Coronary artery (tissue), 2 donors: ENCODE data around the gene TRIM17.

ENCODE experiments used
- DNase-seq: peaks from one replicate; pipeline ENCODE4 v3.0.0-alpha.2; 2017; ENCODE audit warnings: low spot score
- H3K27ac ChIP-seq, 2 donors: fragments of 200-600 bp; sonication (generic); one replicate each; pipeline ENCODE4 v1.5.1; 2016 to 2019
- H3K4me3 ChIP-seq: fragments of 200-600 bp; sonication (generic); 2 replicates; pipeline ENCODE4 v1.5.1; 2016; ENCODE audit warnings: mild to moderate bottlenecking, moderate library complexity
- TF ChIP-seq, protein P1 (sequence below): fragments of 200-600 bp; sonication (generic); IDR thresholded peaks from one replicate; pipeline ENCODE4 v1.5.1; 2019; ENCODE audit warnings: antibody characterized with exemption

Gene TRIM17

DNA sequence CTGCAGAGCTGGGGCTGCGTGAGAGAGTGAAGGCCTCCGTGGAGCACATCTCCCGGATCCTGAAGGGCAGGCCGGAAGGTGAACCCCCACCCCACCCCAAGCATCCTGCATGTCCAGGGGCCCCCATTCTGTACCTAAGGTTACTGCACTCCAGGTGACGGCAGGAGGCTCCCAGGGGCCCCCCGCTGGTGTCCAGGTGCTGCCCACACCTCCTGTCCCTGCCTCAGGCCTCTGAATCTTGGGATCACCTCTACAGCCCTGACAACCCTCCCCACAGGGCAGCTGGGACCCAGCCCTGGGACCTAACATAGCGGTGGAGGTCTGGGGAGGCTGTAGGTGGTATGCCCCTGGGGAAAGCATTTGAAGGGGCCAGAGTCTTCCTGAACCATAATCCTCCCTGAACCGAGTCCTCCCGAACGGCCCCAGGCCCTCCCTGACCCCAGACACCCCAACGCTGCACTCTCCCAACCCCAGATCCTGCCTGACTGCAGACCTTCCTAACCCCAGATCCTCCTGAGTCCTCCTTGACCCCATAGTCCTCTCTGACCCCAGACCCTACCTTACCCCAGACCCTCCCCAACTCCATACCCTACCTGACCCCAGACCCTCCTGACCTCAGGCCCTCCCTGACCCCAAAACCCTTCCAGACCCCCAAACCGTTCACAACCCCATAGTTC, 43.5 kb downstream of the TRIM17 start:
- no peak for DNase-seq
- no peak overlapping the region for H3K27ac ChIP-seq
- TF ChIP-seq, protein P1, sequence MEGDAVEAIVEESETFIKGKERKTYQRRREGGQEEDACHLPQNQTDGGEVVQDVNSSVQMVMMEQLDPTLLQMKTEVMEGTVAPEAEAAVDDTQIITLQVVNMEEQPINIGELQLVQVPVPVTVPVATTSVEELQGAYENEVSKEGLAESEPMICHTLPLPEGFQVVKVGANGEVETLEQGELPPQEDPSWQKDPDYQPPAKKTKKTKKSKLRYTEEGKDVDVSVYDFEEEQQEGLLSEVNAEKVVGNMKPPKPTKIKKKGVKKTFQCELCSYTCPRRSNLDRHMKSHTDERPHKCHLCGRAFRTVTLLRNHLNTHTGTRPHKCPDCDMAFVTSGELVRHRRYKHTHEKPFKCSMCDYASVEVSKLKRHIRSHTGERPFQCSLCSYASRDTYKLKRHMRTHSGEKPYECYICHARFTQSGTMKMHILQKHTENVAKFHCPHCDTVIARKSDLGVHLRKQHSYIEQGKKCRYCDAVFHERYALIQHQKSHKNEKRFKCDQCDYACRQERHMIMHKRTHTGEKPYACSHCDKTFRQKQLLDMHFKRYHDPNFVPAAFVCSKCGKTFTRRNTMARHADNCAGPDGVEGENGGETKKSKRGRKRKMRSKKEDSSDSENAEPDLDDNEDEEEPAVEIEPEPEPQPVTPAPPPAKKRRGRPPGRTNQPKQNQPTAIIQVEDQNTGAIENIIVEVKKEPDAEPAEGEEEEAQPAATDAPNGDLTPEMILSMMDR = no peak
- no peak overlapping the region for H3K4me3 ChIP-seq

DNA sequence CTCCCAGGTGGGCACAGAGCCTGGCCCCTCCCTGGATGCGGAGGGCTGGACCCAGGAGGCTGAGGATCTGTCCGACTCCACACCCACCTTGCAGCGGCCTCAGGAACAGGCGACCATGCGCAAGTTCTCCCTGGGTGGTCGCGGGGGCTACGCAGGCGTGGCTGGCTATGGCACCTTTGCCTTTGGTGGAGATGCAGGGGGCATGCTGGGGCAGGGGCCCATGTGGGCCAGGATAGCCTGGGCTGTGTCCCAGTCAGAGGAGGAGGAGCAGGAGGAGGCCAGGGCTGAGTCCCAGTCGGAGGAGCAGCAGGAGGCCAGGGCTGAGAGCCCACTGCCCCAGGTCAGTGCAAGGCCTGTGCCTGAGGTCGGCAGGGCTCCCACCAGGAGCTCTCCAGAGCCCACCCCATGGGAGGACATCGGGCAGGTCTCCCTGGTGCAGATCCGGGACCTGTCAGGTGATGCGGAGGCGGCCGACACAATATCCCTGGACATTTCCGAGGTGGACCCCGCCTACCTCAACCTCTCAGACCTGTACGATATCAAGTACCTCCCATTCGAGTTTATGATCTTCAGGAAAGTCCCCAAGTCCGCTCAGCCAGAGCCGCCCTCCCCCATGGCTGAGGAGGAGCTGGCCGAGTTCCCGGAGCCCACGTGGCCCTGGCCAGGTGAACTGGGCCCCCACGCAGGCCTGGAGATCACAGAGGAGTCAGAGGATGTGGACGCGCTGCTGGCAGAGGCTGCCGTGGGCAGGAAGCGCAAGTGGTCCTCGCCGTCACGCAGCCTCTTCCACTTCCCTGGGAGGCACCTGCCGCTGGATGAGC, 44.3 kb downstream of the TRIM17 start:
- Histone ChIP-seq H3K27ac (no peak overlapping the region), H3K4me3 (no peak overlapping the region)
- no peak for DNase-seq
- TF ChIP-seq, protein P1 = no peak

DNA sequence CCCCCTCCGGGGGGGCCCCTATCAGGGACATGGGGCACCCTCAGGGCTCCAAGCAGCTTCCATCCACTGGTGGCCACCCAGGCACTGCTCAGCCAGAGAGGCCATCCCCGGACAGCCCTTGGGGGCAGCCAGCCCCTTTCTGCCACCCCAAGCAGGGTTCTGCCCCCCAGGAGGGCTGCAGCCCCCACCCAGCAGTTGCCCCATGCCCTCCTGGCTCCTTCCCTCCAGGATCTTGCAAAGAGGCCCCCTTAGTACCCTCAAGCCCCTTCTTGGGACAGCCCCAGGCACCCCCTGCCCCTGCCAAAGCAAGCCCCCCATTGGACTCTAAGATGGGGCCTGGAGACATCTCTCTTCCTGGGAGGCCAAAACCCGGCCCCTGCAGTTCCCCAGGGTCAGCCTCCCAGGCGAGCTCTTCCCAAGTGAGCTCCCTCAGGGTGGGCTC, 44.9 kb downstream of the TRIM17 start:
- no peak for DNase-seq
- Histone ChIP-seq H3K27ac (no peak overlapping the region), H3K4me3 (no peak overlapping the region)
- TF ChIP-seq, protein P1 = no peak

DNA sequence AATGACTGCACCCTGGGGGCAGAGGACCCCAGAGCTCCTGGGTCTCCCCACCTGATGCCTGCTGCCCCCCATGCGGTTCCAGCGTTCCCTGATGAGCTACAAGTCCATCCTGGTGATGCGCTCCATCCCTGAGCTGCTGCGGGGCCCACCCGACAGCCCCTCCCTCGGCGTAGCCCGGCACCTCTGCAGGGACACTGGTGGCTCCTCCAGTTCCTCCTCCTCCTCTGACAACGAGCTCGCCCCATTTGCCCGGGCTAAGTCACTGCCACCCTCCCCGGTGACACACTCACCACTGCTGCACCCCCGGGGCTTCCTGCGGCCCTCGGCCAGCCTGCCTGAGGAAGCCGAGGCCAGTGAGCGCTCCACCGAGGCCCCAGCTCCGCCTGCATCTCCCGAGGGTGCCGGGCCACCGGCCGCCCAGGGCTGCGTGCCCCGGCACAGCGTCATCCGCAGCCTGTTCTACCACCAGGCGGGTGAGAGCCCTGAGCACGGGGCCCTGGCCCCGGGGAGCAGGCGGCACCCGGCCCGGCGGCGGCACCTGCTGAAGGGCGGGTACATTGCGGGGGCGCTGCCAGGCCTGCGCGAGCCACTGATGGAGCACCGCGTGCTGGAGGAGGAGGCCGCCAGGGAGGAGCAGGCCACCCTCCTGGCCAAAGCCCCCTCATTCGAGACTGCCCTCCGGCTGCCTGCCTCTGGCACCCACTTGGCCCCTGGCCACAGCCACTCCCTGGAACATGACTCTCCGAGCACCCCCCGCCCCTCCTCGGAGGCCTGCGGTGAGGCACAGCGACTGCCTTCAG, 45.5 kb downstream of the TRIM17 start:
- Histone ChIP-seq H3K4me3 (no peak overlapping the region), H3K27ac (no peak overlapping the region)
- TF ChIP-seq, protein P1 = no peak
- DNase-seq = no peak

DNA sequence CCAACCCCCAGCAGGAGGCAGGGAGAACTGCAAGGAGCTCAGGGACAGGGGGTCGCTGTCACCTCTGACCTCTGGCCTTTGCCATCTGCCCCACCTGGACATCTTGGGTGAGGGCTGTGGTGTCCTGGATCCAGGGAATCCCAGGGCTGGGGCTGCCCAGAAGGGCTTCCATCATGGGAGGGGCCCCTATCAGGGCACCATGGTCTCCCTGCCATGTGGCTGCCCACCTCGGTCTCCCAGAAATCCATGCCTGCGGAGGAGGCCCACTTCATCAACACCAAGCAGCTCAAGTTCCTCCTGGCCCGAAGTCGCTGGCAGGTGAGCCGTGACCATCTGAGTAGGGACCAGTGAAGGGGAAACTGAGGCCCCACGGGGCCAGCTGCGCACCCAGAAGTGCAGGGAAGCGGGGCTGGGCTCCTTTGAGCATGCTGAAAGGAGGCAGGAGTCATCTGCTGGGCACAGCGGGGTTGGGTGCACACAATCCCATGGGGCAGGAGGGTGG, 46.2 kb downstream of the TRIM17 start:
- TF ChIP-seq, protein P1 = no peak
- DNase-seq = no peak
- Histone ChIP-seq H3K27ac (no peak overlapping the region), H3K4me3 (no peak overlapping the region)

DNA sequence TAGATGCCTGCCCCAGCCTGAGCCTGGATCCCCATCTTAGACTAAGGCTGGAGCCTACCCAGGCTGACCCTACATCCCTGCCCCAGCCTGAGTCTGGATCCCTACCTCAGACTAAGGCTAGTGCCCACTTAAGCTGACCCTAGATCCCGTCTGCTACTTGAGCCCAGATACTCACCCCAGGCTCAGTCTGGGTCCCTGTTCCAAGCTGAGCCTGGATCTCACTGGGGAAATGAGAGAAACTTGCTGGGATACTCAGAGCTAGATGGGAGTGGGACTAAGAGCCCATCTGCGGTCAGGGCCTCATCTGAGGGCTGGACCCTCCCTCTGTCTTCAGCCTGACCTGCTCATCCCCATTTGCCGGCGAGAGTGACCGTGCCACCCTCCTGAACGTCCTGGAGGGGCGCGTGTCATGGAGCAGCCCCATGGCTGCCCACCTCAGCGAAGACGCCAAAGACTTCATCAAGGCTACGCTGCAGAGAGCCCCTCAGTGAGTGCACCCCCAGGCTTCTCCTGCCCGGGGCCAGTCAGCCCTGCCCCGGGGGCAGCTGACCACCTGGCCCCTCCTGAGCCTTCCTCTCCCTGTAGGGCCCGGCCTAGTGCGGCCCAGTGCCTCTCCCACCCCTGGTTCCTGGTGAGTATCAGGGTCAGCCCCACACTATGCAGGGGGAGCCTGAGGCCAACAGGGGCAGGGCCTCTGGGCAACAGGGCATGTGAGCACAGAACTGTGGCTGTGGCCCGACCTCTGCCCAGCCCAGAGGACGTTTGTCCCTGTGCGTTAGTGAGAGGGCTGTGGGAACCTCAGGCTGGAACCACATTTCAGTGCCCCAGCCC, 46.8 kb downstream of the TRIM17 start:
- TF ChIP-seq, protein P1 = no peak
- Histone ChIP-seq H3K27ac (no peak overlapping the region), H3K4me3 (no peak overlapping the region)
- DNase-seq = no peak
